Subcutaneous preadipocyte (primary cell): ENCODE measurements around the gene ADO. TPM values are rescaled to one million over a fixed set of nuclear protein-coding genes. Genes with fewer than 3 reads are reported as not detected.

ENCODE experiments used
- total RNA-seq: library from RNA; depleted of rRNA; stranded (reverse); fragments of >200 nt; gene quantifications from 2 replicates; pipeline ENCODE4 v1.2.3, GENCODE V29; 2012

The ADO gene
- total RNA-seq, result 19.1 and 20.9 TPM in 2 replicates

GRCh38 chr10:62804356-62805230, at the start of gene ADO:
ADO (plus strand) TSS chr10:62804720; CDS start chr10:62805060, 340 bp downstream.

GRCh38 chr10:62816331-62817120, 12.0 kb downstream of the ADO start, which contains the start of gene EGR2:
EGR2 (minus strand) TSS chr10:62816366; CDS start chr10:62816029, 337 bp downstream.

Other genes with a start within 250 kb of the ADO start
- gene EGR2, start 11.6 kb downstream of the ADO start, total RNA-seq, result under 0.01 and 0.20 TPM in 2 replicates